ENCODE results near the gene HSF4.

DNA sequence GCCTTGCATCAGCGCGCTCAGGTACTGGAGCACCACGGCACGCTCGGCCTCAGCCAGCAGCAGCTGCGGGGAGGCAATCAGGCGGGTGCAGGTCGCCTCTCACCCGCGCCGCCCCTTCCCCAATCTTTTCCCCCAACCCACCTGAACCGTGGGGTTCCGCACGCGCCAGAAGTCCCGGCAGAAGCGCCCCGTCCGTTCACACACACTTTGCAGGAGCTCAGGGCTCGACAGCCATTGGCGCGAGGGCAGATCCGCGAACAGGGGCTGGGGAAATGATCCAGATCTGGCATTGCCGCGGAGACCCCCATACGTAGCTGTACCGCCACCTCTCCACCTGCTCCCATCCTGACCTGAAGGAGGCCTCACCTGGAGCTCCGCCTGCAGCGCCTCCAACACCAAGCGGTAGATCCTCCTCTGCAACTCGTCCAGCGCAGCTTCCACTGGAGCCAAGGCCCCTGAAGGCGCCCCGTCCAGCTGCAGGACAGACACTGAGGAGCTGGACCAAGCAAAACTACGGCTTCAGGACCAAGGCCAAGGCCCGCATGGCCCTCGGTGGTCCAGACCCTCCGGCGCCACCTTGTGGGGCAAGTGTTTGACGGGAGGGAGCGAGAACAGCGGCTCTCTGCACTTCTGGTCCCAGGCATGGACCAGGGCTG is 20.6 kb downstream of the HSF4 start:
- TF ChIP-seq, protein P1, sequence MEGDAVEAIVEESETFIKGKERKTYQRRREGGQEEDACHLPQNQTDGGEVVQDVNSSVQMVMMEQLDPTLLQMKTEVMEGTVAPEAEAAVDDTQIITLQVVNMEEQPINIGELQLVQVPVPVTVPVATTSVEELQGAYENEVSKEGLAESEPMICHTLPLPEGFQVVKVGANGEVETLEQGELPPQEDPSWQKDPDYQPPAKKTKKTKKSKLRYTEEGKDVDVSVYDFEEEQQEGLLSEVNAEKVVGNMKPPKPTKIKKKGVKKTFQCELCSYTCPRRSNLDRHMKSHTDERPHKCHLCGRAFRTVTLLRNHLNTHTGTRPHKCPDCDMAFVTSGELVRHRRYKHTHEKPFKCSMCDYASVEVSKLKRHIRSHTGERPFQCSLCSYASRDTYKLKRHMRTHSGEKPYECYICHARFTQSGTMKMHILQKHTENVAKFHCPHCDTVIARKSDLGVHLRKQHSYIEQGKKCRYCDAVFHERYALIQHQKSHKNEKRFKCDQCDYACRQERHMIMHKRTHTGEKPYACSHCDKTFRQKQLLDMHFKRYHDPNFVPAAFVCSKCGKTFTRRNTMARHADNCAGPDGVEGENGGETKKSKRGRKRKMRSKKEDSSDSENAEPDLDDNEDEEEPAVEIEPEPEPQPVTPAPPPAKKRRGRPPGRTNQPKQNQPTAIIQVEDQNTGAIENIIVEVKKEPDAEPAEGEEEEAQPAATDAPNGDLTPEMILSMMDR (IDR thresholded peaks at IDR 0.05): peak; percentile 84; the same call in 1 of the 2 replicates
- TF ChIP-seq POLR2AphosphoS5 (IDR thresholded peaks at IDR 0.05; ENCODE audit: low read depth, low read length) (no peak), SIN3A (IDR thresholded peaks at IDR 0.05; ENCODE audit: borderline replicate concordance, insufficient read depth, low read depth, low read length) (peak; percentile 77; the same call in 1 of the 2 replicates), TCF7L2 (IDR thresholded peaks at IDR 0.05; ENCODE audit: low read depth, low read length) (no peak)
- TF ChIP-seq, protein P2, sequence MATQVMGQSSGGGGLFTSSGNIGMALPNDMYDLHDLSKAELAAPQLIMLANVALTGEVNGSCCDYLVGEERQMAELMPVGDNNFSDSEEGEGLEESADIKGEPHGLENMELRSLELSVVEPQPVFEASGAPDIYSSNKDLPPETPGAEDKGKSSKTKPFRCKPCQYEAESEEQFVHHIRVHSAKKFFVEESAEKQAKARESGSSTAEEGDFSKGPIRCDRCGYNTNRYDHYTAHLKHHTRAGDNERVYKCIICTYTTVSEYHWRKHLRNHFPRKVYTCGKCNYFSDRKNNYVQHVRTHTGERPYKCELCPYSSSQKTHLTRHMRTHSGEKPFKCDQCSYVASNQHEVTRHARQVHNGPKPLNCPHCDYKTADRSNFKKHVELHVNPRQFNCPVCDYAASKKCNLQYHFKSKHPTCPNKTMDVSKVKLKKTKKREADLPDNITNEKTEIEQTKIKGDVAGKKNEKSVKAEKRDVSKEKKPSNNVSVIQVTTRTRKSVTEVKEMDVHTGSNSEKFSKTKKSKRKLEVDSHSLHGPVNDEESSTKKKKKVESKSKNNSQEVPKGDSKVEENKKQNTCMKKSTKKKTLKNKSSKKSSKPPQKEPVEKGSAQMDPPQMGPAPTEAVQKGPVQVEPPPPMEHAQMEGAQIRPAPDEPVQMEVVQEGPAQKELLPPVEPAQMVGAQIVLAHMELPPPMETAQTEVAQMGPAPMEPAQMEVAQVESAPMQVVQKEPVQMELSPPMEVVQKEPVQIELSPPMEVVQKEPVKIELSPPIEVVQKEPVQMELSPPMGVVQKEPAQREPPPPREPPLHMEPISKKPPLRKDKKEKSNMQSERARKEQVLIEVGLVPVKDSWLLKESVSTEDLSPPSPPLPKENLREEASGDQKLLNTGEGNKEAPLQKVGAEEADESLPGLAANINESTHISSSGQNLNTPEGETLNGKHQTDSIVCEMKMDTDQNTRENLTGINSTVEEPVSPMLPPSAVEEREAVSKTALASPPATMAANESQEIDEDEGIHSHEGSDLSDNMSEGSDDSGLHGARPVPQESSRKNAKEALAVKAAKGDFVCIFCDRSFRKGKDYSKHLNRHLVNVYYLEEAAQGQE (IDR thresholded peaks at IDR 0.05; ENCODE audit: insufficient read depth in 1 of 2, low read depth in 2 of 2, low read length in 1 of 2): peak; percentile 95 to 99

Data from Panc1 (cell line).